ENCODE data around the gene ZBED2. TPM values are rescaled to one million over a fixed set of nuclear protein-coding genes. Genes with fewer than 3 reads are reported as not detected.

Gene ZBED2
- total RNA-seq, 1 experiment from 2014 or later, result not detected

- no peak for DNase-seq (ENCODE audit: low read depth, low spot score)
- in situ Hi-C loops (cut with HindIII; ENCODE audit: low pct_unique_long_range_greater_than_20kb, low sequenced_read_pairs), result no loop called here
Observed at GRCh38 chr3:111545349-111545748, 49.8 kb downstream of the ZBED2 start.

Other genes starting within 250 kb of the ZBED2 start
- 60.5 and 72.2 TPM in 2 replicates for gene CD96, start 53.1 kb downstream of the ZBED2 start, total RNA-seq (2014; rRNA removed; shearing (Covaris generic))
- 1.1 and 1.2 TPM in 2 replicates for gene PLCXD2, start 79.3 kb upstream of the ZBED2 start, total RNA-seq (2014; rRNA removed; shearing (Covaris generic))